ENCODE results near the gene KRTAP1-4.

GRCh38 chr17:41049110-41049509 lies 19.1 kb upstream of the KRTAP1-4 start:
- TF ChIP-seq GATA3 (IDR thresholded peaks at IDR 0.05; ENCODE audit: low read depth, low read length), result no peak
- no peak for TF ChIP-seq GATA2 (IDR thresholded peaks at IDR 0.05; ENCODE audit: low read depth, low read length)

All from SH-SY5Y (cell line).